ENCODE measurements around the gene LILRB1.
A peak's percentile ranks its signal among the peaks of the same experiment; 100 is the strongest.

LILRB1 gene

GRCh38 chr19:54650108-54650655, 19.9 kb downstream of the LILRB1 start:
- Histone ChIP-seq H3K27ac (no peak overlapping the region), H3K9ac (no peak overlapping the region)

DNA sequence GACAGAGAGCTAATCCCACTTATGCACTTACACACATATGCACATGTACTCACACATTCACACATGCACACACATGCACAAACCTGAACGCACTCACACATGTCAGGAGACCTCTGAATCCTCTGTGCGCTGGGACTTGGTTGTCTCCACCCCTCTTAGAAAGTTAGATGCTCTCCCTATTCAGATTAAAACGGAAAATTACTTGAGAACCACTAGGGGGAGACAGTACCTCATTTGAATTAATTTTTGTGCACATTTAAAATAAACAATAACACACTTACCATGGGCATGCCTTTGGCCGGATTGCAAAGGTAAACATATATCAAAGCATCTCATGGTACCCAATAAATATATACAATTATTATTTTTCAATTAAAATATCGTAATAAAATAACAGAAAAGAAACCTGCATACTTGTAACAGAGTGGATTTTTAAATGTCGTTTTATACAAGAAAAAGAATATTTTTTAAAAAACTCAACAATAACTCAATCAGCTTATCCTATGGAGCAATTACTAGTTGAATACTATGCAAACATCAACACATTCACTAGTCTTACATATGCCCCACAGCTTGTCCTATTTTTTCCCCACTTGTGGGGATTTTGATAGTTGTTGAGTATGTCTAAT, 23.0 kb downstream of the LILRB1 start:
- Histone ChIP-seq H3K9me3 (ENCODE audit: control insufficient read depth, low read length) (no peaks in the 10 kb centered on the region), H3K79me2 (no peaks in the 10 kb centered on the region), H3K27me3 (ENCODE audit: control insufficient read depth, insufficient read depth, low read length) (no peaks in the 10 kb centered on the region), H3K4me2 (ENCODE audit: low read length) (no peak overlapping the region), H2AFZ (no peak overlapping the region), H3K4me3 (ENCODE audit: low read depth, low read length) (no peak overlapping the region), H3K36me3 (ENCODE audit: control insufficient read depth, insufficient read depth, low read length) (no peaks in the 10 kb centered on the region), H3K4me1 (no peaks in the 10 kb centered on the region), H3K27ac (no peak overlapping the region), H3K9ac (no peak overlapping the region)
- peak; percentile 32 for TF ChIP-seq CTCF (IDR thresholded peaks at IDR 0.05)

More at GRCh38 chr19:54650108-54650655, 19.9 kb downstream of the LILRB1 start:
- H3K4me2 ChIP-seq (ENCODE audit: low read length), result no peak overlapping the region
- H3K4me3 ChIP-seq (ENCODE audit: low read depth, low read length), result no peak overlapping the region
- no peak overlapping the region for H2AFZ ChIP-seq
- no peak for TF ChIP-seq CTCF (IDR thresholded peaks at IDR 0.05)
- no peaks in the 10 kb centered on the region for H3K36me3 ChIP-seq (ENCODE audit: control insufficient read depth, insufficient read depth, low read length)
- no peaks in the 10 kb centered on the region for H3K9me3 ChIP-seq (ENCODE audit: control insufficient read depth, low read length)
- no peaks in the 10 kb centered on the region for H3K79me2 ChIP-seq
- H3K4me1 ChIP-seq, result no peaks in the 10 kb centered on the region
- H3K27me3 ChIP-seq (ENCODE audit: control insufficient read depth, insufficient read depth, low read length), result no peaks in the 10 kb centered on the region

DNA sequence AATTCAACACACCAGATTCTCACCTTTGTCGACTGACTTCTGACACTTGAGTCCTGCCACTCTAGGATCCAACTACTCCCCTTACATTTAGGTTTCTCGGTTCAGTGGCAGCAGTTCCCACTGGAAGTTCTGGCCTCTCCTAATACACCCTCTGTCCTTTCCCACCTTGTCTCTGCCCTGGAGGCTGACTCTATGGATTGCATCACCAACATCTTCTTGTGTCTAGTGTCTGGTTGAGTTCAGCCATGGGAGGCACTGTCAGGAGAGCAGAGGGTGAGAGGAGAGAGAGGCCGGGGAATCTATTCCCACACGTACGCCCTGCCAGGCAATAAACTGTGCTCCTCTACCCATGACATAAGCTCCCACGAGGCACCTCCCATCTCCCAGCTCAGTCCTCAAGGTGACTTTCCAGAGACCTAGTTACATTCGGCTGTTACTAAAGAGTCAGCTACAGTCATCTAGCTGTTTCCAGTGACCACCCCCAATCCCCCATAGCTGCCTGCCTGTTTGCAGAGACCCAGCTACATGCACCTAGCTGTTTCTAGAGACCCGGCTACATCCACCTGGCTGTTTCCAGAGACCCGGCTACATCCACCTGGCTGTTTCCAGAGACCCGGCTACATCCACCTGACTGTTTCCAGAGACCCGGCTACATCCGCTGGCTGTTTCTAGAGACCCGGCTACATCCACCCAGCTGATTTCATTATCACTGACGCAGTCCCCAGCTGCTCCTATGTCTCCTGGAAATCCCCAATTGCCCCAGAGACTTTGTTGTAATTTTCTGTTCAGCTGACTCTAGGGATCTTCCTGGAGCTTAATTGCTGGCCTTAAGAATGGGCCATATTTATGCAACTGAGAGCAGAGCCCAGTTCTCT, 24.4 kb downstream of the LILRB1 start:
- Histone ChIP-seq H3K79me2 (no peaks in the 10 kb centered on the region), H3K27ac (no peak overlapping the region), H3K4me1 (no peaks in the 10 kb centered on the region), H3K36me3 (ENCODE audit: control insufficient read depth, insufficient read depth, low read length) (no peaks in the 10 kb centered on the region), H2AFZ (no peak overlapping the region), H3K9me3 (ENCODE audit: control insufficient read depth, low read length) (no peaks in the 10 kb centered on the region), H3K27me3 (ENCODE audit: control insufficient read depth, insufficient read depth, low read length) (no peaks in the 10 kb centered on the region), H3K4me2 (ENCODE audit: low read length) (no peak overlapping the region), H3K4me3 (ENCODE audit: low read depth, low read length) (no peak overlapping the region), H3K9ac (no peak overlapping the region)
- TF ChIP-seq CTCF (IDR thresholded peaks at IDR 0.05), result no peak

DNA sequence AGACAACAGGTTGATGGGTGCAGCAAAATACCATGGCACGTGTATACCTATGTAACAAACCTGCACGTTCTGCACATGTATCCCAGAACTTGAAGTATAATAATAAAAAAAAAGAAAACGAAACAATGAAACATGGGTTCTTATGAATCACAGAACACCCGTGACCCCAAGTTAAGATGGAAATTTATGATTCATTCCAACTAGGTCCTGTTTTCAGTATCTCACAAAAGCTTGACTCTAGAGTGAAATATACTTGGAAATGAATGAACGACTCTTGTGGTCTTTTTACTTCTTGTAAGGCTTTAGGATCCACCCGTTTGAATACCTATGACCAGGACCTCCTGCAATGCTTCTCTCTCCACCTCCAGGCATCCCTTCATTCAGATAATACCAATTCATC, 29.0 kb downstream of the LILRB1 start:
- no peak for TF ChIP-seq CTCF (IDR thresholded peaks at IDR 0.05)

More for the DNA sequence above, 29.0 kb downstream of the LILRB1 start:
- H3K4me1 ChIP-seq, result no peaks in the 10 kb centered on the region
- H3K4me3 ChIP-seq (ENCODE audit: low read depth, low read length), result no peak overlapping the region
- no peaks in the 10 kb centered on the region for H3K9me3 ChIP-seq (ENCODE audit: control insufficient read depth, low read length)
- H3K27ac ChIP-seq, result no peak overlapping the region
- no peaks in the 10 kb centered on the region for H3K79me2 ChIP-seq
- no peak overlapping the region for H2AFZ ChIP-seq
- H3K36me3 ChIP-seq (ENCODE audit: control insufficient read depth, insufficient read depth, low read length), result no peaks in the 10 kb centered on the region
- no peak overlapping the region for H3K9ac ChIP-seq
- no peak overlapping the region for H3K4me2 ChIP-seq (ENCODE audit: low read length)
- H3K27me3 ChIP-seq (ENCODE audit: control insufficient read depth, insufficient read depth, low read length), result peaks cover 4% of the 10 kb centered on the region

All from parathyroid adenoma (tissue), 2 donors.